Tibial artery (tissue), 4 donors: ENCODE data around the gene DACT2.

Source experiments
- DNase-seq, 2 donors: peaks; one replicate each; pipeline ENCODE4 v3.0.0-alpha.2; 2019
- H3K27ac ChIP-seq, 2 donors: fragments of 200-600 bp; sonication (generic) in 1 of 2; 1 replicate in 1 of 2; 2 replicates in 1 of 2; pipeline ENCODE4 v1.5.1; 2018 to 2019; ENCODE audit warnings: mild to moderate bottlenecking in 1 of 2
- H3K27me3 ChIP-seq, 2 donors: fragments of 200-600 bp; sonication (generic) in 1 of 2; one replicate each; pipeline versions ENCODE4 v1.5.1 to v1.6.0; 2016 to 2019
- H3K36me3 ChIP-seq, 3 donors: fragments of 200-600 bp; sonication (generic) in 2 of 3; one replicate each; pipeline ENCODE4 v1.5.1; 2016 to 2019; ENCODE audit warnings: mild to moderate bottlenecking in 2 of 3
- H3K4me1 ChIP-seq, 4 donors: fragments of 200-600 bp; sonication (generic) in 2 of 4; 1 replicate in 3 of 4; 2 replicates in 1 of 4; pipeline ENCODE4 v1.5.1; 2016 to 2019
- H3K4me3 ChIP-seq, 2 donors: fragments of 200-600 bp; sonication (generic) in 1 of 2; 1 replicate in 1 of 2; 2 replicates in 1 of 2; pipeline ENCODE4 v1.5.1; 2018 to 2019; ENCODE audit warnings: mild to moderate bottlenecking in 2 of 2
- H3K9me3 ChIP-seq, 3 donors: fragments of 200-600 bp; sonication (generic) in 1 of 3; one replicate each; pipeline ENCODE4 v1.5.1; 2016 to 2019
- CTCF ChIP-seq, 2 experiments: fragments of 200-600 bp in 1 of 2; fragments of 450-650 bp in 1 of 2; IDR thresholded peaks; one replicate each; pipeline ENCODE4 v1.5.1; 2017 to 2019; ENCODE audit warnings: antibody characterized with exemption in 2 of 2, mild to moderate bottlenecking in 1 of 2, moderate library complexity in 1 of 2
- intact Hi-C: fragments of 100-400 bp; cut with DNase I; formaldehyde crosslinking; loops from one replicate; pipeline ENCODE4 v1.15.0; 2023; ENCODE audit warnings: low total_unique reads

The DACT2 gene

GRCh38 chr6:168333491-168333890 is 13.9 kb upstream of the DACT2 start:
- intact Hi-C loops, result no loop called here
- no peak overlapping the region for H3K4me3 ChIP-seq
- H3K4me1 ChIP-seq, result no peaks in the 10 kb centered on the region
- no peak overlapping the region for H3K27ac ChIP-seq
- H3K9me3 ChIP-seq, result no peaks in the 10 kb centered on the region
- H3K27me3 ChIP-seq, result peaks cover 0 to 15% of the 10 kb centered on the region in 2 donors
- TF ChIP-seq CTCF (IDR thresholded peaks at IDR 0.05), result no peak
- H3K36me3 ChIP-seq, result no peaks in the 10 kb centered on the region
- no peak for DNase-seq

GRCh38 chr6:168333039-168333438 is 13.5 kb upstream of the DACT2 start:
- no peak overlapping the region for H3K27ac ChIP-seq

GRCh38 chr6:168332020-168332419 is 12.4 kb upstream of the DACT2 start:
- TF ChIP-seq CTCF (IDR thresholded peaks at IDR 0.05), result no peak
- no peak overlapping the region for H3K4me3 ChIP-seq

More at GRCh38 chr6:168333039-168333438, 13.5 kb upstream of the DACT2 start:
- Histone ChIP-seq H3K9me3 (no peaks in the 10 kb centered on the region), H3K4me1 (no peaks in the 10 kb centered on the region), H3K36me3 (no peaks in the 10 kb centered on the region), H3K4me3 (no peak overlapping the region), H3K27me3 (peaks cover 0 to 15% of the 10 kb centered on the region in 2 donors)
- intact Hi-C loops, result no loop called here
- TF ChIP-seq CTCF (IDR thresholded peaks at IDR 0.05), result peak in 1 of 2 experiments; percentile 13
- no peak for DNase-seq

GRCh38 chr6:168331058-168331457 is 11.5 kb upstream of the DACT2 start:
- TF ChIP-seq CTCF (IDR thresholded peaks at IDR 0.05), result no peak
- no peak for DNase-seq
- H3K27me3 ChIP-seq, result peaks cover 0 to 20% of the 10 kb centered on the region in 2 donors
- H3K4me1 ChIP-seq, result no peaks in the 10 kb centered on the region
- H3K4me3 ChIP-seq, result no peak overlapping the region
- no peaks in the 10 kb centered on the region for H3K9me3 ChIP-seq
- no peak overlapping the region for H3K27ac ChIP-seq
- intact Hi-C loops, result no loop called here
- no peaks in the 10 kb centered on the region for H3K36me3 ChIP-seq

More at GRCh38 chr6:168332020-168332419, 12.4 kb upstream of the DACT2 start:
- H3K9me3 ChIP-seq, result no peaks in the 10 kb centered on the region
- no peaks in the 10 kb centered on the region for H3K4me1 ChIP-seq
- H3K36me3 ChIP-seq, result no peaks in the 10 kb centered on the region
- peaks cover 0 to 15% of the 10 kb centered on the region in 2 donors for H3K27me3 ChIP-seq
- intact Hi-C loops, result no loop called here
- DNase-seq, result no peak
- H3K27ac ChIP-seq, result no peak overlapping the region

- H3K4me1 ChIP-seq, result no peaks in the 10 kb centered on the region
- H3K4me3 ChIP-seq, result no peak overlapping the region
- intact Hi-C loops, result no loop called here
- H3K9me3 ChIP-seq, result no peaks in the 10 kb centered on the region
- peaks cover 0 to 19% of the 10 kb centered on the region in 2 donors for H3K27me3 ChIP-seq
- no peak overlapping the region for H3K27ac ChIP-seq
- no peaks in the 10 kb centered on the region for H3K36me3 ChIP-seq
- DNase-seq, result no peak
- TF ChIP-seq CTCF (IDR thresholded peaks at IDR 0.05), result no peak
Observed at GRCh38 chr6:168330403-168330802, 10.8 kb upstream of the DACT2 start.

- intact Hi-C loops, result no loop called here
- H3K4me1 ChIP-seq, result no peaks in the 10 kb centered on the region
- TF ChIP-seq CTCF (IDR thresholded peaks at IDR 0.05), result no peak
- no peaks in the 10 kb centered on the region for H3K36me3 ChIP-seq
- H3K9me3 ChIP-seq, result no peaks in the 10 kb centered on the region
- H3K27me3 ChIP-seq, result peaks cover 0 to 23% of the 10 kb centered on the region in 2 donors
- no peak overlapping the region for H3K4me3 ChIP-seq
- DNase-seq, result no peak
- H3K27ac ChIP-seq, result no peak overlapping the region
Observed at GRCh38 chr6:168328086-168328485, 8.5 kb upstream of the DACT2 start.
